Measurements from ENCODE around the gene DOCK8.

Gene DOCK8

DNA sequence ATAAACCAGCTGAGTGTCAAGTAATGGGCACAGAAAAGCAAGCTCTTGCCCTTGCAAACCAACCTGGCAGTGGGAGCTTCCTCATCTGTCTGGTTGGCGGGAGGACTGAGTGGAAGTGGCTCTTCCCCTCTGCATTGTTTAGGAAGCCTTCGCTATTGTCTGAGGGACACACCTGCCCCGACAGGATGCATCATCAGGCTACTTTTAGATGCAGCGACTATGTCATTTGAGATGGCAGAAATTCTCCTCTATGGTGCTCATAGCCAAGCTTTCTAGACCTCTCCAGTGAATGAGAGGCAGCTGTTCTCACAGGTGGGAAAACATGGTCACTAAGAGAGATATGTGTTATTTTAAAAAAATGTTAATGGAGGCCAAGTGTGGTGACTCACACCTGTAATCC, 104.0 kb downstream of the DOCK8 start:
- no peak for DNase-seq

GRCh38 chr9:324971-325370, 110.3 kb downstream of the DOCK8 start:
- DNase-seq, result no peak

GRCh38 chr9:326667-327066, 112.0 kb downstream of the DOCK8 start:
- no peak for DNase-seq

- DNase-seq, result no peak
Measured at GRCh38 chr9:328453-328852, 113.8 kb downstream of the DOCK8 start.

- no peak for DNase-seq
Measured at GRCh38 chr9:331197-331596, 116.5 kb downstream of the DOCK8 start.

- DNase-seq, result no peak
Measured at GRCh38 chr9:335373-335772, 120.7 kb downstream of the DOCK8 start.

DNA sequence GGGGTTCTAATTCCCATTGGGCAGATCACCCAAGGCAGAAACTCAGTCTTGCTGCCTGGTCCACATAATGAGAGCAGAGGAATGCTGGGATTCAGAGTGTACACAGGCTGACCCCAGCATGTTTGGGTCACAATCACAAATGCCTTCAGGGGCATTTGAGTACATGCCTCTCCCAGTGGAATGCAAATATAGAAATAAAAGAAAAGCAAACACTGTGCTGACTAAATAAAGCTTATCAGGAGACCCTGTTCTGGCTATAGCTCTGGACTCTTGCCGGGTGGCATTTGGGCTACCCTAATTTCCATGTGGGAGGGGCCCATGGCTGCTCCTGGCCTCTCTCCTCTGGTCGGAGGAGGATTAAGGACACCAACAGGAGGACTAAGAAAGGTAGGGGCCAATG, 121.4 kb downstream of the DOCK8 start:
- DNase-seq, result no peak

GRCh38 chr9:338602-339001, 123.9 kb downstream of the DOCK8 start:
- no peak for DNase-seq

DNA sequence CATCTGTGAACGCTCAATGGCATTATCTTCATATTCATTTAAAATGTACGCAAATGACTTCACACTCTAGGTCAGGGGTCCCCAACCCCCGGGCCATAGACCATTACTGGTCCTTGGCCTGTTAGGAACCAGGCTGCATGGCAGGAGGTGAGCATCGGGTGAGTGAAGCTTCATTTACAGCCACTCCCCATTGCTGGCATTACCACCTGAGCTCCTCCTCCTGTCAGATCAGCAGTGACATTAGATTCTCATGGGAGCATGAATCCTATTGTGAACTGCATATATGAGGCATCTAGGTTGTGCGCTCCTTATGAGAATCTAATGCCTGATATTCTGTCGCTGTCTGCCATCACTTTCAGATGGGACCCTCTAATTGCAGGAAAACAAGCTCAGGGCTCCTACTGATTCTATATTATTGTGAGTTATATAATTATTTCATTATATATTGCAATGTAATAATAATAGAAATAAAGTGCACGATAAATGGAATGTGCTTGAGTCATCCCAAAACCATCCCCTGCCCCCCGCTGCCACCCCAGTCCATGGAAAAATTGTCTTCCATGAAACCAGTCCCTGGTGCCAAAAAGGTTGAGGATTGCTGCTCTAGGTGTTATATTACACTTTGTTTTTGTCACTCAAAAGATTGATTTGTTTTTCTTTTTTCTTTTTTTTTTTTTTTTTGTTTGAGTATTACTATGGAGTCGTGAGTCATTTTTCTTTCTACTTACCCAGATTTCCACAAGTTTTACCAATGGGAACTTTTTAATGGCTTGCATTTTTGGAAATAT, 127.2 kb downstream of the DOCK8 start:
- DNase-seq, result no peak

- DNase-seq, result no peak
Measured at GRCh38 chr9:343773-344172, 129.1 kb downstream of the DOCK8 start.

DNA sequence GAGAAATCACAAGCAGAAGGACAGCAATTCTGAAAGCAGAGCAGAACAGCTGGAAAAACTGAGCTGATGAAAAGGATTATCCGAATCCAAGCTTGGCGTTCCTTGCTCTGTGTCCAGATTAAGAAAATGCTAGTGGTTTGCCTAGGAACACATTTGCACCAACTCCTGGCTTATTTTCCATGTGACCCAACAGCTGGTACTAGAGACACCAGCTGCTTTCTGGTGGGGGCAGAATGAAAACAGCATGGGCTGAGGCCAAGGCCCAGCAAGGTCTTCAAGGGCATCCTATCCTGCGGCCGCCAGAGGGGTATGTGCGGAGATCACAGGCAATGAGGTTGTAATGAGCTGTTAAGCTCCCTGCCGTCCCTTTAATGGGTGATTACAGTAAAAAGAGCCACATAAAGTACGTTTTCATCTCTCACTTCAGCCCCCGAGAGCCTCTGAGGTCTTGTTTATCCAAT, 131.5 kb downstream of the DOCK8 start:
- DNase-seq, result no peak

DNA sequence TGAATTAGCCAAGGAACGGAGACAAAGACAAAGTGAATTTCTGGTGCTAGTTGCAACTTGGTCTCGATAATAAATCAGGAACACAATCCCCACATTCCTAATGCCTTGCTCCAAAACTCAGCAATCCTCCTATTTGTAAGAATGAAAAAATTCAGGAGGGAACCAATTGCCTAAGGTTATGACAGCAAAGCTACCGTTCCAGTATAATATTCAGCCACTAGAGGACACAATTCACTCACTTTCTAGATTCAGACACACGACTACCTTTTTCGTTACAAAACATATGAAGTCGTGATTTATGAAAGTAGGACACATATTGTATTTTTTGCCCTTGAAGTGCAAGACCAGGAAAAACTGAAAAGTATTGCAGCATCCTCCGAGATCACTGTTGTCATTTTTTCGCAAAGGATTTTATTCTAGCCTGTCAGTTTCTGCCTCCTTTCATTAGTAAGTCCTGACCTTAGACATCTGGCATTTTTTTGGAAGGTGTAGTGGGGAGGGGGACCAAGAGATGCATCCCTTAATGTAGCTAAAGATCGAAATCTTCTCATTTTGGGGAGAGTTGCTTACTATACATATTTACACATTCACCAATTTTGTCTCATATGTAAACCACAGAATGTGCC, 133.1 kb downstream of the DOCK8 start:
- DNase-seq, result no peak

DNA sequence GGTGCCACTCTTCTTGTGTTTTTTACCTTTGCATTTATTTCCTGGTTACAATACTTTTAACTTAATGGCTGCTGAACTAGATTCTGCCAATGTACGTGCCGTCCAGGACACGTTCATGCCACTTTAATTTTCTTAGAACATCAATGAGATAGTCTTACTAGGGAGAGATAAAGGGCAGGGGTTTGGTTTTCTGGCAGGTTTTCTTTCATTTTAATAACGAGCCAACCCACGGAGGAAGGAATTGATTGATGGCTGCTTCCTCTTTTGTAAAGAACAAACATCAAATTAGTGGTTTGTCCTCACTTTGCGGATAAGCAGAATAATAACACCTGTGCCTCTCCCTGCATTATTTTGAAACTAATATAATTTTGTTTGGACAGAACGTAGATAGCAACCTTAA, 135.7 kb downstream of the DOCK8 start:
- no peak for DNase-seq

- DNase-seq, result no peak
Measured at GRCh38 chr9:351916-352315, 137.3 kb downstream of the DOCK8 start.

DNA sequence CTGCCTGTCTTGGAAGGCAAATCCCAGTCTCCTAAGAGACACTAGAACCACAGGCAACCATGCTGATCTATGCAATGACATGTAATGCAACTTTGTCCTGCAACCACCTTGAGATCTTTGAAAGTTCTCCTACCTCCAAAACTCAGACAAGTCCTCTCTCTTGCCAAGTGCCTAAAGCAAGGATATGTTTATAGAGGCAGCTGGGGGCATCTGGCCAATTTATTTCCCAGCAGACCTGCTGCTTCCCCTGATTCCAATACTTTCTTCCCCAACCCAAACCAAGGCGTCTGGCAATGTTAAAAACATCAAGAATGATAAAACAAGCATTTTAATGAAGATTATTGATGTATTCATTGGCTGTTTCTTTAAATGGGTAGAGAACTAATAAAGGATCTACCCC, 138.4 kb downstream of the DOCK8 start:
- DNase-seq, result no peak

- no peak for DNase-seq
Measured at GRCh38 chr9:354453-354852, 139.8 kb downstream of the DOCK8 start.

GRCh38 chr9:357560-357959, 142.9 kb downstream of the DOCK8 start:
- DNase-seq, result no peak

DNA sequence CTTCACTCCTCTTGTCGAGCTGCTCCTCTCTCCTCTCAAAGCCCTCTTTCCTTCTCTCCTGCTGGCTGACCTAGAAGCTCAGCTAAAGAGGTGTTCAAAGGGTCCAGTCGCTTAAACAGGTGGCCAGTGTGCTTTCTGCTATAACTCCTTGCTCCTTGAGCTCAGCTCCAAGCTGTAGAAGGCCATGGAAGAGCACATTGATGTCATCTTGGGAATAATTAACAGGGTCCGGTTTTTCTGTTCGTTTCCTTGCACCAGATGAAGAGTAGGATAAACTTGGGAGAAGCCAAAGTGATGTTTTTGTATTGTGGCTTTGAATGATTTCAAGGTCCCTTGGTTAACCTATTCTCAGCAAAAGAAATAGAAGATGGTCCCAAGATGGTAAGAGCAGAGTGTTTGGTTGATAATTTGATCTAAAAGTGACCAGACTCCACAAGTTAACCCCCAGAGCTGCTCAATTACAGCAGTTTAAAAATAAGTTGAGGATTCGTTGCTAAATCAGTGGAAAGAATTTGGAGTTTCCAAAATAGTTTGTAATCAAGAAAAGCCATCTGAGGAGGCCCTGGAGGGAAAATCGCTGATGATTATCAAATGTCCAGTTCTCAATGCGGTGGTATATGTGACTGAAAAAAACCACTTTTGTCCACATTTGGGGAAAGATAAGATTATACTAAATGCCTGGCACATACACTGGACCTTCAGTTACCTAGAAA, 148.1 kb downstream of the DOCK8 start:
- DNase-seq, result no peak

- DNase-seq, result no peak
Measured at GRCh38 chr9:363274-363612, 148.6 kb downstream of the DOCK8 start.

GRCh38 chr9:365436-365835, 150.8 kb downstream of the DOCK8 start:
- no peak for DNase-seq

- DNase-seq, result no peak
Measured at GRCh38 chr9:366620-367019, 152.0 kb downstream of the DOCK8 start.

DNA sequence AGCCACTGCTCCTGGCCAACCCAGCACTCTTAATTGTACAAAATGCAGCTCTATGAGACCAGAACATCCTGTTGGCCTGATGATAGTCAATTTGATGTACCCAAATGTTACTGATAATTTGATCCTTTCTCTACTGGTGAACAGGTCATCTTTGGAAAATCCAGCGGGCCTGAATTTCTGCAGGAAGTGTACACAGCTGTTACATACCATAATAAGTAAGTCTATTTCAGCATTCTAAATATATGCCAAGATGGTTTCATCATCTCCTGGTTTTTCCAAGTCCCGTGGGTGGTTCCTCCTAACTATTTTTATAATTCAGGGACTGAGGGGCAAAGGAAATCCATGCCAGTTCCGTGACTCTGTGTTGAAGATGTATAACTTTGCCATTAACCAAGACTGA, 155.4 kb downstream of the DOCK8 start:
- no peak for DNase-seq

GRCh38 chr9:371349-371748, 156.7 kb downstream of the DOCK8 start:
- DNase-seq, result no peak

DNA sequence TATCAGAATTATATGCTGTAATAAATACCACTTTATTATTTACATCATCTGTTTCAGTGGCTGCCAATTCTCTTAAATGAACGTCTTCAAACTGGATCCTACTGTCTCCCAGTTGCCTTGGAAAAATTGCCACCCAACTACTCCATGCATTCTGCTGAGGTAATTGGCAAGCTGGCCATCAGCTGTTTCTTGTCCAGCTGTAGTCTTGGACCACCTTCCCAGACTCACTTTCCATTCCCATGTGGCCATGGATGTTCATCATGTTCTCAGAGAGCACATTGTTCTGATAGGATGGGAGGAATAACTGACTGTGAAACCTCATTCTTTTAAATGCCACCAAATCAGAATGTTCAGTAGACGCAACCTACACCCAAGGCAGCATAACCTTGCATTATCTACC, 157.5 kb downstream of the DOCK8 start:
- DNase-seq, result no peak

Measured in activated naive CD4-positive, alpha-beta T cell treated with anti-CD3 and anti-CD28 coated beads, Interleukin-2, amount 50 U/mL, for 16 hours (primary cell).